Upper lobe of left lung (tissue), 4 donors: ENCODE data around the gene MAEA.

Experiments
- CTCF ChIP-seq, 6 experiments: fragments of 450-650 bp in 4 of 6; fragments of 200-600 bp in 2 of 6; sonication (generic) in 2 of 6; IDR thresholded peaks; one replicate each; pipeline ENCODE4 v1.5.1; 2016 to 2019; ENCODE audit warnings: antibody characterized with exemption in 6 of 6
- EP300 ChIP-seq, 4 donors: sonication (generic); formaldehyde crosslinking; IDR thresholded peaks; one replicate each; pipeline ENCODE4 v1.5.1; 2017; ENCODE audit warnings: antibody characterized with exemption in 4 of 4, control low read depth in 2 of 4

GRCh38 chr4:1340861-1341260, 51.2 kb downstream of the MAEA start:
- TF ChIP-seq CTCF (IDR thresholded peaks at IDR 0.05), result no peak
- no peak for TF ChIP-seq EP300 (IDR thresholded peaks at IDR 0.05)
